HG03060 (cell line): ENCODE measurements around the gene SAFB2.

Experiments
- ATAC-seq: cut with Tn5 transposase; IDR thresholded peaks from one replicate; pipeline ENCODE4 v1.9.1; 2021; ENCODE audit warnings: low read depth, moderate number of reproducible peaks; ENCODE audit not compliant: unreplicated experiment

SAFB2 gene

GRCh38 chr19:5585461-5586299 lies 36.9 kb downstream of the SAFB2 start:
- ATAC-seq: no peak

- no peak for ATAC-seq
Observed at GRCh38 chr19:5580161-5580571, 42.4 kb downstream of the SAFB2 start.

GRCh38 chr19:5579697-5580096 lies 42.9 kb downstream of the SAFB2 start:
- ATAC-seq: no peak

GRCh38 chr19:5579286-5579685 lies 43.3 kb downstream of the SAFB2 start:
- no peak for ATAC-seq

GRCh38 chr19:5578097-5578846 lies 44.3 kb downstream of the SAFB2 start:
- no peak for ATAC-seq

GRCh38 chr19:5575590-5575989 lies 47.0 kb downstream of the SAFB2 start:
- ATAC-seq: no peak

- ATAC-seq: no peak
Observed at GRCh38 chr19:5572556-5573286, 49.9 kb downstream of the SAFB2 start.

GRCh38 chr19:5571777-5572176 lies 50.8 kb downstream of the SAFB2 start:
- ATAC-seq: no peak

- ATAC-seq: no peak
Observed at GRCh38 chr19:5567970-5568407, 54.6 kb downstream of the SAFB2 start.

GRCh38 chr19:5567360-5567969 lies 55.1 kb downstream of the SAFB2 start, which contains the start of gene TINCR:
Gene TINCR (minus strand): TSS chr19:5567953.
- no peak for ATAC-seq

- ATAC-seq: no peak
Observed at GRCh38 chr19:5564930-5565329, 57.6 kb downstream of the SAFB2 start.

- no peak for ATAC-seq
Observed at GRCh38 chr19:5563935-5564612, 58.5 kb downstream of the SAFB2 start.

GRCh38 chr19:5563008-5563431 lies 59.6 kb downstream of the SAFB2 start:
- no peak for ATAC-seq

- no peak for ATAC-seq
Observed at GRCh38 chr19:5562280-5562679, 60.3 kb downstream of the SAFB2 start.

- ATAC-seq: no peak
Observed at GRCh38 chr19:5561559-5561958, 61.0 kb downstream of the SAFB2 start.

- ATAC-seq: no peak
Observed at GRCh38 chr19:5560156-5560555, 62.4 kb downstream of the SAFB2 start.

- no peak for ATAC-seq
Observed at GRCh38 chr19:5559804-5560133, 62.8 kb downstream of the SAFB2 start.

- no peak for ATAC-seq
Observed at GRCh38 chr19:5558101-5558621, 64.4 kb downstream of the SAFB2 start.

GRCh38 chr19:5557691-5558090 lies 64.9 kb downstream of the SAFB2 start:
- ATAC-seq: no peak

GRCh38 chr19:5554828-5555227 lies 67.7 kb downstream of the SAFB2 start:
- ATAC-seq: no peak
